Measurements from ENCODE around the gene B3GALNT2.

The B3GALNT2 gene

GRCh38 chr1:235450886-235451483 is 53.3 kb downstream of the B3GALNT2 start:
- DNase-seq, result no peak

GRCh38 chr1:235450433-235450832 is 53.8 kb downstream of the B3GALNT2 start:
- DNase-seq, result no peak

- DNase-seq, result no peak
Measured at GRCh38 chr1:235448616-235449015, 55.6 kb downstream of the B3GALNT2 start.

- no peak for DNase-seq
Measured at GRCh38 chr1:235442788-235443429, 61.3 kb downstream of the B3GALNT2 start.

GRCh38 chr1:235441159-235441685 is 63.0 kb downstream of the B3GALNT2 start:
- DNase-seq, result no peak

- DNase-seq, result no peak
Measured at GRCh38 chr1:235434001-235434400, 70.3 kb downstream of the B3GALNT2 start.

- DNase-seq, result no peak
Measured at GRCh38 chr1:235430991-235431390, 73.3 kb downstream of the B3GALNT2 start.

GRCh38 chr1:235429143-235429542 is 75.1 kb downstream of the B3GALNT2 start:
- DNase-seq, result no peak

GRCh38 chr1:235427447-235427846 is 76.8 kb downstream of the B3GALNT2 start:
- DNase-seq, result no peak

- no peak for DNase-seq
Measured at GRCh38 chr1:235426680-235427079, 77.6 kb downstream of the B3GALNT2 start.

- DNase-seq, result no peak
Measured at GRCh38 chr1:235426143-235426542, 78.1 kb downstream of the B3GALNT2 start.

GRCh38 chr1:235425357-235425756 is 78.9 kb downstream of the B3GALNT2 start:
- DNase-seq, result no peak

GRCh38 chr1:235424092-235424491 is 80.2 kb downstream of the B3GALNT2 start:
- DNase-seq, result no peak

- peak; percentile 20 for DNase-seq
Measured at GRCh38 chr1:235423214-235423652, 81.0 kb downstream of the B3GALNT2 start.

- no peak for DNase-seq
Measured at GRCh38 chr1:235421751-235422150, 82.5 kb downstream of the B3GALNT2 start.

GRCh38 chr1:235417086-235417697 is 87.1 kb downstream of the B3GALNT2 start:
- DNase-seq, result peak; percentile 50

GRCh38 chr1:235416662-235417049 is 87.6 kb downstream of the B3GALNT2 start:
- no peak for DNase-seq

GRCh38 chr1:235415008-235415904 is 89.0 kb downstream of the B3GALNT2 start:
- DNase-seq, result peak; percentile 28

GRCh38 chr1:235411489-235412486 is 92.5 kb downstream of the B3GALNT2 start:
- no peak for DNase-seq

GRCh38 chr1:235410467-235410866 is 93.8 kb downstream of the B3GALNT2 start:
- no peak for DNase-seq

- no peak for DNase-seq
Measured at GRCh38 chr1:235409042-235409820, 95.0 kb downstream of the B3GALNT2 start.

All from KG1 (cell line).